Measurements from ENCODE around the gene FXYD2. TPM values are rescaled to one million over a fixed set of nuclear protein-coding genes. Genes with fewer than 3 reads are reported as not detected.

The FXYD2 gene
- total and polyA plus RNA-seq, 10 of the 15 experiments (the other 5 are each of a cell fraction or from before 2014, with no cell fraction given), result 1.2 to 4.5 (median 2.4) TPM

- peak; percentile 95 for TF ChIP-seq BHLHE40 (IDR thresholded peaks at IDR 0.05; ENCODE audit: borderline replicate concordance in 1 of 2, low read depth in 2 of 2, low read length in 1 of 2)
- TF ChIP-seq NFIC (IDR thresholded peaks at IDR 0.05; ENCODE audit: low read depth, low read length), result peak; percentile 84
- peak; percentile 62 for TF ChIP-seq SP1 (IDR thresholded peaks at IDR 0.05; ENCODE audit: low read depth, low read length)
- TF ChIP-seq WRNIP1 (IDR thresholded peaks at IDR 0.05; ENCODE audit: borderline replicate concordance, low read depth, low read length), result peak; percentile 84; the same call in 1 of the 2 replicates
- TF ChIP-seq RFX5 (IDR thresholded peaks at IDR 0.05; ENCODE audit: low read depth, low read length), result peak; percentile 34; the same call in 1 of the 2 replicates
- peak; percentile 26; the same call in 1 of the 2 replicates for TF ChIP-seq GATAD2B (conservative IDR thresholded peaks at IDR 0.05; ENCODE audit: low read depth)
- TF ChIP-seq CTCF (IDR thresholded peaks at IDR 0.05 in 2 of 3, conservative IDR thresholded peaks at IDR 0.05 in 1 of 3; ENCODE audit: control insufficient read depth in 2 of 3, extremely low read depth in 1 of 3, insufficient read depth in 1 of 3, low read depth in 3 of 3, low read length in 3 of 3), result no peak
- TF ChIP-seq NKRF (conservative IDR thresholded peaks at IDR 0.05), result no peak; the same call in 1 of the 2 replicates
- TF ChIP-seq PAX8 (IDR thresholded peaks at IDR 0.05), result no peak
- no peak for TF ChIP-seq YBX1 (IDR thresholded peaks at IDR 0.05)
- TF ChIP-seq ZNF384 (IDR thresholded peaks at IDR 0.05; ENCODE audit: borderline replicate concordance, low read depth, low read length), result no peak
- TF ChIP-seq IRF3 (IDR thresholded peaks at IDR 0.05), result no peak
- no peak for TF ChIP-seq JUNB (IDR thresholded peaks at IDR 0.05)
- TF ChIP-seq ZNF622 (IDR thresholded peaks at IDR 0.05), result no peak
- TF ChIP-seq RAD51 (IDR thresholded peaks at IDR 0.05), result no peak
- TF ChIP-seq HDAC6 (IDR thresholded peaks at IDR 0.05; ENCODE audit: unreplicated experiment), result no peak
- no peak; the same call in 1 of the 2 replicates for TF ChIP-seq BACH1 (IDR thresholded peaks at IDR 0.05; ENCODE audit: borderline replicate concordance)
- peak; percentile 56; the same call in 1 of the 2 replicates for TF ChIP-seq ATF2 (IDR thresholded peaks at IDR 0.05; ENCODE audit: low read length)
- TF ChIP-seq HDGF (IDR thresholded peaks at IDR 0.05), result no peak
- TF ChIP-seq USF2 (IDR thresholded peaks at IDR 0.05; ENCODE audit: borderline replicate concordance, low read depth, low read length), result no peak
- no peak for TF ChIP-seq CHD1 (IDR thresholded peaks at IDR 0.05; ENCODE audit: low read depth, low read length)
- TF ChIP-seq PAX5 (IDR thresholded peaks at IDR 0.05; ENCODE audit: borderline replicate concordance, low read depth, low read length), result peak; percentile 89
- no peak for TF ChIP-seq NFXL1 (IDR thresholded peaks at IDR 0.05; ENCODE audit: borderline replicate concordance)
These were observed 9.7 kb downstream of the FXYD2 start (continued) for GRCh38 chr11:117814766-117815261.
